GM12878 (cell line): Measurements from ENCODE around the gene ZNF213. TPM values are rescaled to one million over a fixed set of nuclear protein-coding genes. Genes with fewer than 3 reads are reported as not detected.

Source experiments
- ATAC-seq: fragments of 200-7000 bp; cut with Tn5 transposase; 3 replicates; pipeline ENCODE4 v1.9.1; 2020; ENCODE audit warnings: mild to moderate bottlenecking, moderate library complexity
- Bru-seq: library from RNA; stranded (reverse); fragments of 400-500 nt; gene quantifications from one replicate; lab custom pipeline; 2021; lab: Mats Ljungman, UMichigan
- BruChase-seq, 2 experiments: library from RNA; stranded (reverse); fragments of 400-500 nt; gene quantifications; one replicate each; lab custom pipeline; 2021; lab: Mats Ljungman, UMichigan
- BruUV-seq: library from RNA; stranded (reverse); fragments of 400-500 nt; replicated peaks from 2 replicates; lab custom pipeline; 2021; lab: Mats Ljungman, UMichigan
- CTCF ChIA-PET: fragments of 300-600 bp; sonication (Branson Sonifier 250); formaldehyde crosslinking; extraction: SDS; loops from one replicate; lab custom pipeline; 2021; ENCODE audit warnings: inconsistent platforms; lab: Yijun Ruan, JAX
- POLR2A ChIA-PET: fragments of 350-600 bp; formaldehyde crosslinking; extraction: SDS; loops from one replicate; lab custom pipeline; 2021; ENCODE audit warnings: inconsistent platforms; lab: Charles Lee
- RAD21 ChIA-PET: fragments of 300-600 bp; sonication (Branson Sonifier 250); formaldehyde crosslinking; loops from one replicate; lab custom pipeline; 2023; ENCODE audit warnings: antibody characterized with exemption; ENCODE audit not compliant: unreplicated experiment; lab: Charles Lee
- SMC1A ChIA-PET: fragments of 300-600 bp; sonication (Branson Sonifier 250); formaldehyde crosslinking; loops from one replicate; lab custom pipeline; 2023; ENCODE audit not compliant: unreplicated experiment, uncharacterized antibody; lab: Charles Lee
- DNase-seq: peaks from one replicate; pipeline ENCODE4 v3.0.0-alpha.2; 2011; ENCODE audit warnings: low read depth, low spot score
- FAIRE-seq: peaks from 3 replicates; lab custom pipeline; 2011; peaks lifted over from hg19 to GRCh38; lab: Jason Lieb, UNC
- H2AFZ ChIP-seq: 2 replicates; pipeline ENCODE4 v1.6.0; 2011; ENCODE audit warnings: low read depth, low read length, control low read depth; ENCODE audit not compliant: control insufficient read depth
- H3K27ac ChIP-seq: 2 replicates; pipeline ENCODE4 v1.5.1; 2011; ENCODE audit warnings: control low read depth; ENCODE audit not compliant: control insufficient read depth, insufficient read depth
- H3K27me3 ChIP-seq, 2 experiments: replicated peaks in 1 of 2; 2 replicates each; pipeline versions ENCODE4 v1.6.0 to v1.6.1; 2011; ENCODE audit warnings: low read length in 1 of 2; ENCODE audit not compliant: control insufficient read depth in 2 of 2, insufficient read depth in 2 of 2
- H3K36me3 ChIP-seq, 2 experiments: 2 replicates each; pipeline ENCODE4 v1.5.1; 2011; ENCODE audit warnings: low read length in 1 of 2; ENCODE audit not compliant: control insufficient read depth in 2 of 2, insufficient read depth in 2 of 2
- H3K4me1 ChIP-seq: 2 replicates; pipeline ENCODE4 v1.6.1; 2011; ENCODE audit warnings: mild to moderate bottlenecking, low read length, moderate library complexity, mixed read lengths; ENCODE audit not compliant: control insufficient read depth, insufficient read depth
- H3K4me2 ChIP-seq: 2 replicates; pipeline ENCODE4 v1.6.0; 2011; ENCODE audit warnings: control low read depth; ENCODE audit not compliant: control insufficient read depth, insufficient read depth
- H3K4me3 ChIP-seq: fragments of 200-600 bp; sonication (generic); 2 replicates; pipeline ENCODE4 v1.5.1; 2016
- H3K79me2 ChIP-seq: 2 replicates; pipeline ENCODE4 v1.6.0; 2011; ENCODE audit warnings: low read length; ENCODE audit not compliant: control insufficient read depth, insufficient read depth
- H3K9ac ChIP-seq: 2 replicates; pipeline ENCODE4 v1.8.0; 2011; ENCODE audit warnings: low read length, control low read depth, mixed read lengths; ENCODE audit not compliant: control insufficient read depth, insufficient read depth
- H3K9me3 ChIP-seq: replicated peaks from 3 replicates; pipeline ENCODE4 v1.5.1; 2011; ENCODE audit warnings: mild to moderate bottlenecking, low read length; ENCODE audit not compliant: control insufficient read depth, insufficient read depth
- H4K20me1 ChIP-seq: 2 replicates; pipeline ENCODE4 v1.6.0; 2011; ENCODE audit not compliant: control insufficient read depth, insufficient read depth
- ATF2 ChIP-seq: IDR thresholded peaks from 2 replicates; pipeline ENCODE4 v1.6.1; 2012; ENCODE audit warnings: low read length, inconsistent platforms
- BCL3 ChIP-seq: IDR thresholded peaks from 2 replicates; pipeline ENCODE4 v1.6.1; 2011; ENCODE audit warnings: borderline replicate concordance, low read depth, mild to moderate bottlenecking, moderate library complexity, low read length; ENCODE audit not compliant: insufficient read depth, poor library complexity, severe bottlenecking
- HDAC2 ChIP-seq: fragments of 200-600 bp; sonication (generic); IDR thresholded peaks from 2 replicates; pipeline ENCODE4 v1.6.1; 2017
- HDAC6 ChIP-seq: fragments of 200-600 bp; sonication (generic); IDR thresholded peaks from one replicate; pipeline ENCODE4 v1.8.0; 2017; ENCODE audit warnings: antibody characterized with exemption; ENCODE audit not compliant: unreplicated experiment
- IRF5 ChIP-seq: fragments of 450-650 bp; IDR thresholded peaks from 2 replicates; pipeline ENCODE4 v1.6.1; 2017; ENCODE audit warnings: borderline replicate concordance
- KDM1A ChIP-seq: fragments of 200-600 bp; sonication (generic); IDR thresholded peaks from 2 replicates; pipeline ENCODE4 v1.6.1; 2016; ENCODE audit warnings: borderline replicate concordance
- KLF5 ChIP-seq: fragments of 450-650 bp; IDR thresholded peaks from 2 replicates; pipeline ENCODE4 v1.6.1; 2014; ENCODE audit warnings: mild to moderate bottlenecking; ENCODE audit not compliant: partially characterized antibody
- NR2C2 ChIP-seq: IDR thresholded peaks from 2 replicates; pipeline ENCODE4 v1.6.1; 2011; ENCODE audit warnings: borderline replicate concordance, low read depth; ENCODE audit not compliant: control insufficient read depth, insufficient read length
- PAX8 ChIP-seq: fragments of 450-650 bp; IDR thresholded peaks from 2 replicates; pipeline ENCODE4 v1.6.1; 2017; ENCODE audit warnings: mild to moderate bottlenecking, moderate library complexity
- PKNOX1 ChIP-seq: fragments of 450-650 bp; IDR thresholded peaks from 2 replicates; pipeline ENCODE4 v1.6.1; 2016; ENCODE audit warnings: mild to moderate bottlenecking
- SRF ChIP-seq, 2 experiments: IDR thresholded peaks; 2 replicates each; pipeline ENCODE4 v1.6.1; 2011; ENCODE audit warnings: low read depth in 2 of 2, low read length in 2 of 2, mild to moderate bottlenecking in 1 of 2, moderate library complexity in 1 of 2
- STAT1 ChIP-seq: fragments of 450-650 bp; conservative IDR thresholded peaks from 2 replicates; pipeline ENCODE4 v1.6.1; 2014; ENCODE audit warnings: antibody characterized with exemption, mild to moderate bottlenecking
- ZBED1 ChIP-seq: IDR thresholded peaks from 2 replicates; pipeline ENCODE4 v1.6.1; 2016; ENCODE audit warnings: borderline replicate concordance
- WGBS: methylation state at CpG from one replicate; pipeline ENCODE4 v1.1.6; 2016; ENCODE audit warnings: low lambda C conversion rate; ENCODE audit not compliant: insufficient replicate concordance, insufficient coverage; ENCODE audit errors: missing lambda C conversion rate; 5-methylcytosine and 5-hydroxymethylcytosine counted together
- in situ Hi-C: fragments of 300-500 bp; cut with MboI; formaldehyde crosslinking; loops from 9 replicates; pipeline ENCODE4 v1.14.3; 2018; ENCODE audit warnings: mixed read lengths
- intact Hi-C: fragments of 100-400 bp; cut with micrococcal nuclease; formaldehyde crosslinking; loops from one replicate; pipeline ENCODE4 v1.14.2; 2022; ENCODE audit not compliant: unreplicated experiment
- long read RNA-seq, 2 experiments: library from polyadenylated mRNA; unstranded; transcript quantifications; one replicate each; pipeline ENCODE4 v2.0.0, GENCODE V29; 2019 to 2020
- polyA minus RNA-seq, 3 experiments: library from RNA; depleted of rRNA, polyadenylated mRNA; stranded (reverse); fragments of >200 nt; gene quantifications; 2 replicates each; pipeline ENCODE4 v1.2.3, GENCODE V29; 2011
- polyA plus RNA-seq, 11 experiments: library from polyadenylated mRNA; depleted of rRNA in 4 of 11; unstranded in 6 of 11; stranded (reverse) in 5 of 11; fragments of >200 nt; fragmentation: Nextera tagmentation in 4 of 11; fragmentation: Illumina TruSeq in 1 of 11; extraction: Ambion mirVana in 4 of 11; extraction: Trizol in 1 of 11; gene quantifications; 1 replicate in 1 of 11; 2 replicates in 10 of 11; pipeline versions ENCODE4 v1.2.1 to v1.2.3, GENCODE V29; 2011 to 2016; ENCODE audit warnings: inconsistent platforms in 2 of 11, missing spikeins in 2 of 11, low read depth in 1 of 11
- total RNA-seq, 4 experiments: library from RNA; depleted of rRNA in 3 of 4; stranded (reverse); fragments of >200 nt in 3 of 4; fragmentation: Illumina TruSeq in 1 of 4; extraction: Trizol in 1 of 4; gene quantifications; 2 replicates each; pipeline versions ENCODE4 v1.2.1 to v1.2.3, GENCODE V29; 2013 to 2021

The ZNF213 gene
- 2.7 and 6.1 TPM in 2 replicates for total RNA-seq (2013; cell fraction: nucleolus; rRNA removed)
- 1.1 TPM in 2 replicates for total RNA-seq (2014; rRNA removed)
- total RNA-seq (2014; rRNA removed; fragmentation: Illumina TruSeq; extraction: Trizol), result 0.83 and 1.2 TPM in 2 replicates
- total RNA-seq (2021), result 7.2 and 9.4 TPM in 2 replicates
- polyA plus RNA-seq (2011; ENCODE audit: low read depth), result 2.1 TPM
- 0.13 and 0.53 TPM in 2 replicates for polyA plus RNA-seq (2011; rRNA removed)
- 0.73 and 1.0 TPM in 2 replicates for polyA plus RNA-seq (2011; cell fraction: cytosol; rRNA removed)
- polyA plus RNA-seq (2011; cell fraction: nucleus; rRNA removed), result 2.0 and 3.8 TPM in 2 replicates
- 4.8 and 5.3 TPM in 2 replicates for polyA plus RNA-seq (2012)
- polyA plus RNA-seq (2014; fragmentation: Illumina TruSeq; extraction: Trizol), result 0.22 and 0.91 TPM in 2 replicates
- polyA plus RNA-seq (2014; fragmentation: Nextera tagmentation; extraction: Ambion mirVana), result under 1 TPM; 0.55 to 0.58 TPM
- 3.1 and 3.2 TPM in 2 replicates for polyA plus RNA-seq (2014; rRNA removed)
- polyA plus RNA-seq (2016; fragmentation: Nextera tagmentation; extraction: Ambion mirVana), result 1 to 10 TPM; 3.4 to 4.8 TPM
- polyA minus RNA-seq (2011; rRNA and poly(A)+ RNA removed), result 0.88 and 1.6 TPM in 2 replicates
- 1.2 and 1.9 TPM in 2 replicates for polyA minus RNA-seq (2011; cell fraction: cytosol; rRNA and poly(A)+ RNA removed)
- polyA minus RNA-seq (2011; cell fraction: nucleus; rRNA and poly(A)+ RNA removed), result 1.1 and 2.1 TPM in 2 replicates
- percentile 51 among the genes with signal in this experiment for Bru-seq, nascent RNA
- BruChase-seq, experiment 1, labeled RNA remaining after a 6-hour chase, result percentile 47 among the genes with signal in this experiment
- percentile 48 among the genes with signal in this experiment for BruChase-seq, experiment 2, labeled RNA remaining after a 2-hour chase
- long read RNA-seq, experiment 1, partial matches to known transcripts, result 1 of 2 reads
- long read RNA-seq, experiment 1, other reads (novel, unspliced or antisense), result 1 of 2 reads
- long read RNA-seq, experiment 2, partial matches to known transcripts, result 0 of 4 reads
- long read RNA-seq, experiment 2, other reads (novel, unspliced or antisense), result 4 of 4 reads

GRCh38 chr16:3134338-3135125, at the start of gene ZNF213:
Gene ZNF213, plus strand, starts transcription at chr16:3135029. Its CDS starts 2,252 bp downstream, at chr16:3137281.
- Histone ChIP-seq H2AFZ (peak within 1 kb of the TSS; percentile 85), H3K9me3 (no peaks in the 10 kb centered on the region), H3K27ac (peak within 1 kb of the TSS; percentile 95), H3K36me3 (no peaks in the 10 kb centered on the region; a peak in 1 of 4 replicates), H3K4me2 (peak within 1 kb of the TSS; percentile 97), H3K9ac (peak within 1 kb of the TSS; percentile 87), H4K20me1 (no peaks in the 10 kb centered on the region), H3K4me3 (peak within 1 kb of the TSS; percentile 99), H3K4me1 (peaks cover 7% of the 10 kb centered on the region; the same call in 1 of the 2 replicates), H3K27me3 (no peaks in the 10 kb centered on the region), H3K79me2 (peaks cover 18% of the 10 kb centered on the region)
- peak; percentile 97 for ATAC-seq
- BruUV-seq, result TSS peak; percentile 94
- ChIA-PET CTCF (interaction anchor here (0.7 to 3.3 kb wide), 16 partner anchors 9 to 310 kb away, joined by 3 to 15 read pairs (median 6); partner anchors contain the start of gene NAA60), RAD21 (interaction anchor here (0.9 to 2.1 kb wide), 11 partner anchors 10 to 267 kb away, joined by 3 to 9 read pairs (median 4); partner anchors contain the start of gene ZNF174), SMC1A (interaction anchor here (0.6 to 1.9 kb wide), 14 partner anchors 12 to 387 kb away, joined by 3 to 7 read pairs (median 4); no protein-coding TSS in a partner anchor), POLR2A (interaction anchor here (0.6 to 2.4 kb wide), 13 partner anchors 16 to 111 kb away, joined by 3 to 13 read pairs (median 6); partner anchors contain the start of genes HCFC1R1, IL32, THOC6 and ZSCAN10)
- WGBS, result under 1% methylated on average over 51 of the region's 63 CpGs
- DNase-seq, result peak; percentile 95
- FAIRE-seq, result peak; percentile 98
- in situ Hi-C loops (no loop called here), intact Hi-C loops (no loop called here)
- TF ChIP-seq KDM1A (no peak), ZBED1 (no peak), SRF (IDR thresholded peaks at IDR 0.05; ENCODE audit: low read depth in 2 of 2, low read length in 2 of 2) (no peak), STAT1 (no peak), PKNOX1 (peak; percentile 56; the same call in 1 of the 2 replicates), HDAC2 (no peak), IRF5 (no peak), BCL3 (no peak), PAX8 (no peak), ATF2 (no peak), NR2C2 (no peak), KLF5 (no peak), HDAC6 (no peak)
